Measurements from ENCODE around the gene ZNF680. TPM values are rescaled to one million over a fixed set of nuclear protein-coding genes. Genes with fewer than 3 reads are reported as not detected.

Gene ZNF680
- 10 to 100 TPM; 17.6 to 48.2 TPM for total RNA-seq

DNA sequence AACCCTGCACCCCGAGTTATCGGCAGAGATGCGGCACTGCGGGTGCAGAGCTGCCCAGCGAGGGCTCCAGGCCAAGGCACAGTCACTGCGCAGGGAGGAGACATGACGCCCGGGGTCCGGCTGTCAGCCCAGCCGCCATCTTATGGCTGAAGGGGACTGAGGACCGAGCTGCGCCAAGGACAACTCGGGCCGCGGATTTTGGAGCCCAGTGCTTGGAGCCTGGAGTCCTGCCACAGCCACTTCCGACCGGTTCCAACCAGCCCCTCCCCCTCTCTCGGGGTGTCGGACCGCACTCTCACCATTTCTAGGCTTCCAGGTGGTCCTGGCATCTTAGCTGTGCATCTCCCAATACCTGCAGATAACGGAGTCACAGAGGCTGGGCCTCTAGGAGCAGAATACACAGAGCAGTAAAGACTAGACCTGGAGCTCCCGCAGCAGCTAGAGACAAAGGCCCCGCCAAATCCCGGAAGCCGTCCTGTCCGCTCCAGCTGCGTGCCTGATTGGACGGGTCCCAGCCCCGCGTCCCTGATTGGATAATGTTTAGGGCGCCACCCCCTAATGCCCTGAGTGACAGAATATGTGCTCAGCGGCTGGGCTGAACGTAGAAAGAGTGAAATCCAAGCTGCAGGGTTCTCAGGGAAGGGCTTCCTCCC is at the start of gene ZNF680:
Gene ZNF680, minus strand, starts transcription at position 446 of the 653 bp plus-strand sequence. Its CDS starts 117 bp downstream, at position 329.
- WGBS = 0% methylated on average over 33 of the region's 33 CpGs
- Histone ChIP-seq H3K4me1 (replicated peaks) (no peaks in the 10 kb centered on the region), H3K9me3 (no peaks in the 10 kb centered on the region), H3K27me3 (replicated peaks; ENCODE audit: insufficient read depth) (no peaks in the 10 kb centered on the region), H3K27ac (peak within 1 kb of the TSS; percentile 84 to 88), H3K4me3 (peak within 1 kb of the TSS; percentile 65 to 67), H3K36me3 (no peaks in the 10 kb centered on the region)
- peak; percentile 96 for DNase-seq (ENCODE audit: low spot score)
- intact Hi-C loops (cut with DNase I) = no loop called here
- TF ChIP-seq, protein P1, sequence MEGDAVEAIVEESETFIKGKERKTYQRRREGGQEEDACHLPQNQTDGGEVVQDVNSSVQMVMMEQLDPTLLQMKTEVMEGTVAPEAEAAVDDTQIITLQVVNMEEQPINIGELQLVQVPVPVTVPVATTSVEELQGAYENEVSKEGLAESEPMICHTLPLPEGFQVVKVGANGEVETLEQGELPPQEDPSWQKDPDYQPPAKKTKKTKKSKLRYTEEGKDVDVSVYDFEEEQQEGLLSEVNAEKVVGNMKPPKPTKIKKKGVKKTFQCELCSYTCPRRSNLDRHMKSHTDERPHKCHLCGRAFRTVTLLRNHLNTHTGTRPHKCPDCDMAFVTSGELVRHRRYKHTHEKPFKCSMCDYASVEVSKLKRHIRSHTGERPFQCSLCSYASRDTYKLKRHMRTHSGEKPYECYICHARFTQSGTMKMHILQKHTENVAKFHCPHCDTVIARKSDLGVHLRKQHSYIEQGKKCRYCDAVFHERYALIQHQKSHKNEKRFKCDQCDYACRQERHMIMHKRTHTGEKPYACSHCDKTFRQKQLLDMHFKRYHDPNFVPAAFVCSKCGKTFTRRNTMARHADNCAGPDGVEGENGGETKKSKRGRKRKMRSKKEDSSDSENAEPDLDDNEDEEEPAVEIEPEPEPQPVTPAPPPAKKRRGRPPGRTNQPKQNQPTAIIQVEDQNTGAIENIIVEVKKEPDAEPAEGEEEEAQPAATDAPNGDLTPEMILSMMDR (IDR thresholded peaks at IDR 0.05) = no peak
- peak; percentile 78 for TF ChIP-seq POLR2A (IDR thresholded peaks at IDR 0.05)
- peak; percentile 92 for TF ChIP-seq POLR2AphosphoS5 (IDR thresholded peaks at IDR 0.05)

DNA sequence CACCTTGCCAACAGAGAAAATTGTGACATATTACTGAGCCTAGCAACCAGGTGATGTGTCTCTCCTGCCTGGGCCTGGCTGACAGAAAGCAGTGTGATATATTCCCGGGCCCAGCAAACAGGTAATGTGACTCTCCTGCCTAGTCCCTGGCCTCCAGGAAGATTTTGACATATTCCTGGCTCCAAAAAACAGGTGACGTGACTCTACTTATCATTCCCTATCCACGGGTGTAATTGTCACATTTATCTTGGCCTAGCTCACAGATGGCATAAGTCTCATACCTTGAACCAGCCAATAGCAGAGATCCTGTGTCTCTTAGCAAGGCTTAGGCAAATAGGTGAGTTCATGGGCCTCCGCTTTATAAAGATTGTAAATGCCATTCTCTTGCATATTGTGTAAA is 49.6 kb upstream of the ZNF680 start:
- intact Hi-C loops (cut with DNase I) = no loop called here
- TF ChIP-seq POLR2AphosphoS5 (IDR thresholded peaks at IDR 0.05) (no peak), POLR2A (IDR thresholded peaks at IDR 0.05) (no peak)
- TF ChIP-seq, protein P1 (IDR thresholded peaks at IDR 0.05) = no peak
- Histone ChIP-seq H3K9me3 (no peaks in the 10 kb centered on the region), H3K4me3 (no peak overlapping the region), H3K27ac (no peak overlapping the region), H3K36me3 (no peaks in the 10 kb centered on the region), H3K4me1 (replicated peaks) (no peaks in the 10 kb centered on the region), H3K27me3 (replicated peaks; ENCODE audit: insufficient read depth) (no peaks in the 10 kb centered on the region)
- no peak for DNase-seq (ENCODE audit: low spot score)
- 55% methylated on average over 4 of the region's 4 CpGs for WGBS

DNA sequence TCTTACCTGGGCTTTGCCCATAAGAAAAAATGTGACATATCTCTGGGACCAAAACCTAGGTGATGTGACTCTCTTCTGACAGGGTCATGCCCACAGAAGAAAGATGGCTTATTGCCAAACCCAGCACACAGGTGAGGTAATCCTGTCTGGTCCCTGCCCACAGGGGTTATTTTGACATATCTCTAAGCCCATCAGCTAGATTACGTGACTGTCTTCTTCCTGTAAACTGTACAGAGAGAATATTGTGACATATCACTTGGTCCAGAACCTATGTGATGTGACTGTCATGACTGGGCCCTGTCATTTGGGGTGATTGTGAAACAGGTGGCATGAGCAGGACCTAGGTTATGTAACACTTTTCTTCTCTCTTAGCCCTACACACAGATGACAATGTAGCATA is 48.8 kb upstream of the ZNF680 start:
- Histone ChIP-seq H3K4me3 (no peak overlapping the region), H3K27me3 (replicated peaks; ENCODE audit: insufficient read depth) (no peaks in the 10 kb centered on the region), H3K4me1 (replicated peaks) (no peaks in the 10 kb centered on the region), H3K27ac (no peak overlapping the region), H3K9me3 (no peaks in the 10 kb centered on the region), H3K36me3 (no peaks in the 10 kb centered on the region)
- no peak for DNase-seq (ENCODE audit: low spot score)
- WGBS = 89% methylated on average over 1 of the region's 1 CpG
- no peak for TF ChIP-seq POLR2A (IDR thresholded peaks at IDR 0.05)
- no peak for TF ChIP-seq POLR2AphosphoS5 (IDR thresholded peaks at IDR 0.05)
- TF ChIP-seq, protein P1 (IDR thresholded peaks at IDR 0.05) = no peak
- intact Hi-C loops (cut with DNase I) = no loop called here

DNA sequence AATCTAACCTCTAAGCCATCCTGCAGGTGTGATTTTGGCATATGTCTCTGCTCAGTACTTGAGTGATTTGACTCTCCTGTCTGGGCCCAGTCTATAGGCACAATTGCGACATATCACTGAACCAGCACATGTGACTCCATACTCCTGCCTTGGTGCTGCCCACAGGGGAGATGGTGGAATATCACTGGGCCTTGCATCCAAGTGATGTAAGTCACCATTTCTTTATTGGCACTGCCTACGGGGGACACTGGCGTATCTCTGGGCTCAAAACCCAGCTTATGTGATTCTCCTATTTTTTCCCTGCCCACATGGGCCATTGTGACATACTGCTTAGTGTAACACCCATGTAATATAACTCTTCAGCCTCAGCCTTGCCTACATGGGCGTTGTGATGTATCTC is 48.1 kb upstream of the ZNF680 start:
- 94% methylated on average over 4 of the region's 4 CpGs for WGBS
- intact Hi-C loops (cut with DNase I) = no loop called here
- H3K9me3 ChIP-seq = no peaks in the 10 kb centered on the region
- H3K27me3 ChIP-seq (replicated peaks; ENCODE audit: insufficient read depth) = no peaks in the 10 kb centered on the region
- no peak for DNase-seq (ENCODE audit: low spot score)
- no peak overlapping the region for H3K27ac ChIP-seq
- no peak overlapping the region for H3K4me3 ChIP-seq
- no peaks in the 10 kb centered on the region for H3K36me3 ChIP-seq
- no peak for TF ChIP-seq POLR2AphosphoS5 (IDR thresholded peaks at IDR 0.05)
- TF ChIP-seq POLR2A (IDR thresholded peaks at IDR 0.05) = no peak
- TF ChIP-seq, protein P1 (IDR thresholded peaks at IDR 0.05) = no peak
- H3K4me1 ChIP-seq (replicated peaks) = no peaks in the 10 kb centered on the region
